NCI-H82 treated with DMSO at 0.1 percent for 48 hours (cell line): Measurements from ENCODE around the gene RTN4RL1.

Experiments used
- DNase-seq: peaks from one replicate; lab custom pipeline; 2025; ENCODE audit not compliant: unreplicated experiment; lab: John Stamatoyannopoulos, UW

The RTN4RL1 gene

DNA sequence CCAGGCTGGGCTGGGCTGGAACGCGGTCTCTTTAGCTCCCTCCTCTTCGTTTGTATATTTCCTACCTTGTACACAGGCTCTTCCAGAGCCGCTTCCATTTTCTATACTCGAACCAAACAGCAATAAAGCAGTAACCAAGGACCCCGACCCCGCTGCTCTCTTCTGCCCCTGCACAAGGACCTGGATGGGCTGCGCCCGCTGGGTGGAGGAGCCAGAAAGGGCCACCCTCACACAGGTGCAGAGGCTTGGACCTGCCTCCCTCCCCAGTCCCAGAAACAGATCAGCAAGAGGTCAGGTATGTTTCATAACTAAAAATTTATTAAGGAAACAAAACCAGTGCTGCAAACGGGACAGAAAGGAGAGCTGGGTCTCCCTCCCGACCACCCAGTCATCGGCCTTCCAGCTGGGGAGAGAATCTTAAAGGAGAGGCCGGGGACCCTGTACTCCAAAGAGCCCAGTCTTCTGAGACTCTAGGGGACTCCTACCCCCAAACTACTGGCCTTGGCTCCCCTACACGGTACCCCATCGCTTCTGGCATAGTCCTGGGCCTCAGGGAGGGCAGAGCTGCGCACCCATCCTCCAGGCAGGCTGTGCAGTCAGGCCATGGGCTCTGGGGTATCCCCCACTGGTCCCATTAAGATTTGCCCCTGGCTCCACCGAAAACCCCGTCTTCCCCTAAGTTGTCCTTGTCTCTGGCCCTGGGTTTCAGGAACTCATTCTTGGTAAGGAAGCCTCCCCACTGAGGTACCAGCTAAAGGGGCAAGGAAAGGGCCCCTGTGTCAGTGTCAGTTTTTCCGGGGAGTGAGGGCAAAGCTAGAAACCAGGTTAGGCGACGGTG is 34.6 kb upstream of the RTN4RL1 start:
- DNase-seq, result no peak

DNA sequence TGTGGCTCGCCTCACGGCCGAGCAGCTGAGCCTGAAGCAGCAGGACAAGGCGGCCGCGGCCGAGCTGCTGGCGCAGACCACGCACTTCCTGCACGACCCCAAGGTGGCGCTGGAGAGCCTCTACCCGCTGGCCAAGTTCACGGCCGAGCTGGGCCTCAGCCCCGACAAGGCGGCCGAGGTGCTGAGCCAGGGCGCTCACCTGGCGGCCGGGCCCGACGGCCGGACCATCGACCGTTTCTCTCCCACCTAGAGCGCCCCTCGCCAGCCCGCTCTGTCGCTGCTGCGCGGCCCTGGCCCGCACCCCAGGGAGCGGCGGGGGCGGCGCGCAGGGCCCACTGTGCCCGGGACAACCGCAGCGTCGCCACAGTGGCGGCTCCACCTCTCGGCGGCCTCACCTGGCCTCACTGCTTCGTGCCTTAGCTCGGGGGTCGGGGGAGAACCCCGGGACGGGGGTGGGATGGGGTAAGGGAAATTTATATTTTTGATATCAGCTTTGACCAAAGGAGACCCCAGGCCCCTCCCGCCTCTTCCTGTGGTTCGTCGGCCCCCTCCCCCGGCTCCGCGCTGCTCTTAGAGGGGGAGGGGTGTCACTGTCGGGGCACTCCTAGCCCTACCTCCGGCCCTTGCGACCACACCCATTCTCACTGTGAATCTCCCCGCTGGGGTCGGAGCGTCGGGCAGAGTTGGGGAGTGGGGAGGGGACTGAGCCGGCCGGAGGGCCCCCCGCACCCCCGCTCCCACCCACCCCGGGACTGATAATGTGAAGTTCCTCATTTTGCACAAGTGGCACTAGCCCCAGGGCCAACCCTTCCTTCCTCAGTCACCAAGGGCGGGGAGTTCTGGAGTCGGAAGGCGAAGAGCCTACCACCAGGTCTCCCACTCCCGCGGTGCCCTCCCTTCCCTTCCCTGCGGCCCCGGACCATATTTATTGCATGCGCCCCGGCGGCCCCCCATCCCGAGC is 33.7 kb upstream of the RTN4RL1 start:
- no peak for DNase-seq

DNA sequence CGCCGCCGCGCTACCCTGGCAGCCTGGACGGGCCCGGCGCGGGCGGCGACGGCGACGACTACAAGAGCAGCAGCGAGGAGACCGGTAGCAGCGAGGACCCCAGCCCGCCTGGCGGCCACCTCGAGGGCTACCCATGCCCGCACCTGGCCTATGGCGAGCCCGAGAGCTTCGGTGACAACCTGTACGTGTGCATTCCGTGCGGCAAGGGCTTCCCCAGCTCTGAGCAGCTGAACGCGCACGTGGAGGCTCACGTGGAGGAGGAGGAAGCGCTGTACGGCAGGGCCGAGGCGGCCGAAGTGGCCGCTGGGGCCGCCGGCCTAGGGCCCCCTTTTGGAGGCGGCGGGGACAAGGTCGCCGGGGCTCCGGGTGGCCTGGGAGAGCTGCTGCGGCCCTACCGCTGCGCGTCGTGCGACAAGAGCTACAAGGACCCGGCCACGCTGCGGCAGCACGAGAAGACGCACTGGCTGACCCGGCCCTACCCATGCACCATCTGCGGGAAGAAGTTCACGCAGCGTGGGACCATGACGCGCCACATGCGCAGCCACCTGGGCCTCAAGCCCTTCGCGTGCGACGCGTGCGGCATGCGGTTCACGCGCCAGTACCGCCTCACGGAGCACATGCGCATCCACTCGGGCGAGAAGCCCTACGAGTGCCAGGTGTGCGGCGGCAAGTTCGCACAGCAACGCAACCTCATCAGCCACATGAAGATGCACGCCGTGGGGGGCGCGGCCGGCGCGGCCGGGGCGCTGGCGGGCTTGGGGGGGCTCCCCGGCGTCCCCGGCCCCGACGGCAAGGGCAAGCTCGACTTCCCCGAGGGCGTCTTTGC is 32.8 kb upstream of the RTN4RL1 start:
- DNase-seq, result no peak

DNA sequence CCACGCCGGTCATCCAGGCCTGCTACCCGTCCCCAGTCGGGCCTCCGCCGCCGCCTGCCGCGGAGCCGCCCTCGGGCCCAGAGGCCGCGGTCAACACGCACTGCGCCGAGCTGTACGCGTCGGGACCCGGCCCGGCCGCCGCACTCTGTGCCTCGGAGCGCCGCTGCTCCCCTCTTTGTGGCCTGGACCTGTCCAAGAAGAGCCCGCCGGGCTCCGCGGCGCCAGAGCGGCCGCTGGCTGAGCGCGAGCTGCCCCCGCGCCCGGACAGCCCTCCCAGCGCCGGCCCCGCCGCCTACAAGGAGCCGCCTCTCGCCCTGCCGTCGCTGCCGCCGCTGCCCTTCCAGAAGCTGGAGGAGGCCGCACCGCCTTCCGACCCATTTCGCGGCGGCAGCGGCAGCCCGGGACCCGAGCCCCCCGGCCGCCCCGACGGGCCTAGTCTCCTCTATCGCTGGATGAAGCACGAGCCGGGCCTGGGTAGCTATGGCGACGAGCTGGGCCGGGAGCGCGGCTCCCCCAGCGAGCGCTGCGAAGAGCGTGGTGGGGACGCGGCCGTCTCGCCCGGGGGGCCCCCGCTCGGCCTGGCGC is 32.1 kb upstream of the RTN4RL1 start:
- no peak for DNase-seq

DNA sequence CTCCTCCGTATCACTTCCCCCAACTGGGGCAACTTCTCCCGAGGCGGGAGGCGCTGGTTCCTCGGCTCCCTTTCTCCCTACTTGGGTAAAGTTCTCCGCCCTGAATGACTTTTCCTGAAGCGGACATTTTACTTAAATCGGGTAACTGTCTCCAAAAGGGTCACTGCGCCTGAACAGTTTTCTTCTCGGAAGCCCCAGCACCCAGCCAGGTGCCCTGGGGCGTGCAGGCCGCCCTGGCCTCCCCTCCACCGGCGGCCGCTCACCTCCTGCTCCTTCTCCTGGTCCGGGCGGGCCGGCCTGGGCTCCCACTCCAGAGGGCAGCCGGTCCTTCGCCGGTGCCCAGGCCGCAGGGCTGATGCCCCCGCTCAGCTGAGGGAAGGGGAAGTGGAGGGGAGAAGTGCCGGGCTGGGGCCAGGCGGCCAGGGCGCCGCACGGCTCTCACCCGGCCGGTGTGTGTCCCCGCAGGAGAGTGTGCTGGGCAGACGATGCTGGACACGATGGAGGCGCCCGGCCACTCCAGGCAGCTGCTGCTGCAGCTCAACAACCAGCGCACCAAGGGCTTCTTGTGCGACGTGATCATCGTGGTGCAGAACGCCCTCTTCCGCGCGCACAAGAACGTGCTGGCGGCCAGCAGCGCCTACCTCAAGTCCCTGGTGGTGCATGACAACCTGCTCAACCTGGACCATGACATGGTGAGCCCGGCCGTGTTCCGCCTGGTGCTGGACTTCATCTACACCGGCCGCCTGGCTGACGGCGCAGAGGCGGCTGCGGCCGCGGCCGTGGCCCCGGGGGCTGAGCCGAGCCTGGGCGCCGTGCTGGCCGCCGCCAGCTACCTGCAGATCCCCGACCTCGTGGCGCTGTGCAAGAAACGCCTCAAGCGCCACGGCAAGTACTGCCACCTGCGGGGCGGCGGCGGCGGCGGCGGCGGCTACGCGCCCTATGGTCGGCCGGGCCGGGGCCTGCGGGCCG is 31.4 kb upstream of the RTN4RL1 start:
- DNase-seq, result no peak

DNA sequence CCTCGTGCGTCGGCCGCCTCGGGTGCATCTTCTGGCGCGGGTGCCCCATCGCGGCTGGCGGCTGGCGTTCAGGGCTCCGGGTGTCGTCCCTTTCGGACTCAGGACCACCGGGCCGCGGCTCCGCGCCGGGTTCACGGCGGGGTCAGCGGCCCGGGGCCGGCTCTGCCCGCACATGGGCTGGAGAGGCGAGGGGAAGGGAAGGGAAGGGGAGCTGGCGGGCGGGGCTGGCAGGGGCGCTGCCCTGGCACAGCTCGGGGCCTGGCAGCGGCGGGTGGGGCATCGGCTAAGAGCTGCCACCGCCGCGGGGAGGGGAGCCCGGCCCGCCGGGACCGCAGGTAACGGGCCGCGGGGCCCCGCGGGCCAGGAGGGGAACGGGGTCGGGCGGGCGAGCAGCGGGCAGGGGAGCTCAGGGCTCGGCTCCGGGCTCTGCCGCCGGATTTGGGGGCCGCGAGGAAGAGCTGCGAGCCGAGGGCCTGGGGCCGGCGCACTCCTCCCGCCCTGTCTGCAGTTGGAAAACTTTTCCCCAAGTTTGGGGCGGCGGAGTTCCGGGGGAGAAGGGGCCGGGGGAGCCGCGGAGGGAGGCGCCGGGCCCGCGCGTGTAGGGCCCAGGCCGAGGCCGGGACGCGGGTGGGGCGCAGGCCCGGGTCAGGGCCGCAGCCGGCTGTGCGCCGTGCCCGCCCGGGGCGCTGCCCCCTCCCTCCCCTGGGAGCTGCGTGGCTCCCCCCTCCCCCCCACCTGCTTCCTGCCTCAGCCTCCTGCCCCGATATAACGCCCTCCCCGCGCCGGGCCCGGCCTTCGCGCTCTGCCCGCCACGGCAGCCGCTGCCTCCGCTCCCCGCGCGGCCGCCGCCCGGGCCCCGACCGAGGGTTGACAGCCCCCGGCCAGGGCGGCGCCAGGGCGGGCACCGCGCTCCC is 30.4 kb upstream of the RTN4RL1 start:
- DNase-seq, result no peak

DNA sequence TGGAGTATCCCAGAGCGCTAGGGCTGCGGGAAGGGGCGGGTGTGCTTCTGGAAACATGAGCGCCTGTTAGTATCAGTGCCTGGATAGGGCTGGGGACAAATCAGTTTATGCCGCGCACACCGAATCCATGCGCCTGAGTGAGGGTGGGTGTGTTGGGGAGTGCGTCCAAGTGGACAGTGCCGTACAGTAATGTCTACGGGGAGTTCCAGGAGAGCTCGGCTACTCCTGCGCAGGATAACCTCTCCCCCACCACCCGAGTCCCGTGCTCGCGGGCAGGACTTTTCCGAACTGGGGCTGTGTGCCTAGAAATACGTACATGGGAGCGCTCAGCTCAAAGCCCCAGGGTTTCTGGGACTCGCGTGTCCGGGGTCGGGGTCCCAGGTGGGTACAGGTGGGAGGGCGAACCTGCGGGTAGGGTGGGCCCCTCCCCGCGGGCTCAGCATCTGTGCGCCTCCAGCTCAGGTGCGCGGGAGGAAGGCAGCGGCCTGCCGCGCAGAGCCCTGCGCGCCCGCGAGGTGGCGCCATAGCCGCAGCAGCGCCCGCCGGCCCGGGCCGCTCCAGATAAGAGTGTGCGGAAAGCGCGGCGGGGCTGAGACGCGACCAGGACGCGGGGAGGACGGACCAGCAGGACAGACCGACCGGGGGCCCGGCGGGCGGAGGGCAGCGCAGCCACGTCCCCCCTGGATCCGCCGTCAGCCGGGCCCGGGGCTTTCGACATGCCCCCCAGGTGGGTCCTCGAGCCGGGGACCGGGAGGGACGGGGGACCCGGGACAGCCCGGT is 29.6 kb upstream of the RTN4RL1 start, which contains the start of gene HIC1:
Gene HIC1, plus strand, starts transcription at position 592 of the 780 bp plus-strand sequence. CDS start 1,588 bp downstream, outside the sequence.
- DNase-seq, result peak; percentile 30

DNA sequence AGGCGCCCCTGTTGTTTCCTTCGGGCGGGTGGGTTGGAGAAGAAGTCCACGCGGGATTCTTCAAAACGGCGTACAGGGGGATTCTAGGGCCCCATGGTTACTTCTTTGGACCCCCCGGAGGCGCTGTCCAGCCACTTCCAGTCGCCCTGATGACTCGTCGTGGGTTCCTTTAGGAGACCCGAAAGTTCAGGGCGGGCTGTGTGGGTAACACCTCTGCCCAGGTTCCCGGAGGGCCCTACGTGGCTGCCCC is 29.1 kb upstream of the RTN4RL1 start:
- no peak for DNase-seq

DNA sequence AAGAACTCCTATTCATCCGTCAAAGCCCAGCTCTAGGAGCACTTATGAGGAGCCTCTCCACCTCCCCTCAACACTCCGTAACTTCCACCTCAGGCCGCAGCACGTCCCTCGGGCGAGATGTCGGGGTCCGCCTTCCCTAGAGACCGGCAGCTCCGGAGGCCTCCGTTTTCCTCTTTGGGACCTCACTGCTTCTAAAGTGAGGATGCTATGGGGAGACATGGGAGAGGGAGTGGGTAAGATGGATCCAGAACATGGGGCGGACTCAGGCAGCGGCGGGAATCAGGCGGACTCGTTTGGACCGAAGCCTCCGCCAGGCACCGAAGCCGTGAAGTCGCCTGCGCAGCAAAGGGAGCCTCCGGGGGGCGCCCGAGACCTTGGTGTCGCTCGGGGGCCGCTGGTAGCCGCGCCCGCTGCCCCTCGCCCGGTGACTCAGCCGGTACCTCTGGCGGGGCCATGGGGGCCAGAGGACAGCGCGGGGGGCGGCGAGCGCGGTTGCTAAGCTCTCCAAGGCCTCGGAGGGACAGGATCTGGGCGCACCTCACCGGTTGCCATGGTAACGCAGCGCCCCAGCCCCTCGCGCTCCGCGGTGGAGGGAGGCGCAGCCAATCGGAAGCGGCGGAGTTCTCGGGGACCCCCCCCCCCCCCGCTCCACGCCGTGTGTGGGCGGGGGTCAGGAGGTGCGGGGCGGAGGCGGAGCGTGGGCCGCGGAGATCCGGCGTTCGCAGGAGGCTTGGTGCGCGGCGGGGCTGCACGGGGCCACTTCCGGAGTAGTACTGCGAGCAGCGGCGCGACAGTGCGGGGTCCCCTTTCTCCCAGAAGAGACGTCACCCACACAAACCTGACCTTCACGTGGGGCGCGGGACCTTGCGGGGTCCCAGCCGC is 28.5 kb upstream of the RTN4RL1 start:
- no peak for DNase-seq

DNA sequence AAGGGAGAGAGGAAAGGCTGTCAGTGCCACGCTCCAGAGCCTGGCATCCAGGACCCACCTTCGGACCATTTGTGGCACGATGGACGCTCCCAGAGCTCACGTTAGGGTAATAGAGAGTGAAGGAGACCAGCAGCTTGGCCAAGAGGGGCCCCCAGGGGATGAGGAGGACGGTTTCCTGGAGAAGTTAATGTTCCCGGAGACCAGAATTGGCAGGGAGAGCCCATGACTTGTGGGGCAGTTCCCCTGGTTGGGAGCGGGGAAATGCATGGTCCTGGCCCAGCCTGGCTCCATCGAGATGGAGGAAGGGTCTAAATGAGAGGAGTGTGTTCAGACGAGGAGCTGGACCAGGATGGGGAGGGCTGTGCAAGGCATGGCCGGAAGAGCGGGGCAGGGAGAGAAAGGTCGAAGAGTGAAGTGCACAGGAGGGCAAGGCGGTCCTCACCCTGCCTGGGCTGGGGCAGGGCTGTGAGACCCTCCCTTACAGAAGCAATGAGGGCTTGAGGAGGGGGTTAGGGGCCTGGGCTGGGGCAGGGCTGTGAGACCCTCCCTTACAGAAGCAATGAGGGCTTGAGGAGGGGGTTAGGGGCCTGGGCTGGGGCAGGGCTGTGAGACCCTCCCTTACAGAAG is 26.9 kb upstream of the RTN4RL1 start:
- DNase-seq, result no peak

DNA sequence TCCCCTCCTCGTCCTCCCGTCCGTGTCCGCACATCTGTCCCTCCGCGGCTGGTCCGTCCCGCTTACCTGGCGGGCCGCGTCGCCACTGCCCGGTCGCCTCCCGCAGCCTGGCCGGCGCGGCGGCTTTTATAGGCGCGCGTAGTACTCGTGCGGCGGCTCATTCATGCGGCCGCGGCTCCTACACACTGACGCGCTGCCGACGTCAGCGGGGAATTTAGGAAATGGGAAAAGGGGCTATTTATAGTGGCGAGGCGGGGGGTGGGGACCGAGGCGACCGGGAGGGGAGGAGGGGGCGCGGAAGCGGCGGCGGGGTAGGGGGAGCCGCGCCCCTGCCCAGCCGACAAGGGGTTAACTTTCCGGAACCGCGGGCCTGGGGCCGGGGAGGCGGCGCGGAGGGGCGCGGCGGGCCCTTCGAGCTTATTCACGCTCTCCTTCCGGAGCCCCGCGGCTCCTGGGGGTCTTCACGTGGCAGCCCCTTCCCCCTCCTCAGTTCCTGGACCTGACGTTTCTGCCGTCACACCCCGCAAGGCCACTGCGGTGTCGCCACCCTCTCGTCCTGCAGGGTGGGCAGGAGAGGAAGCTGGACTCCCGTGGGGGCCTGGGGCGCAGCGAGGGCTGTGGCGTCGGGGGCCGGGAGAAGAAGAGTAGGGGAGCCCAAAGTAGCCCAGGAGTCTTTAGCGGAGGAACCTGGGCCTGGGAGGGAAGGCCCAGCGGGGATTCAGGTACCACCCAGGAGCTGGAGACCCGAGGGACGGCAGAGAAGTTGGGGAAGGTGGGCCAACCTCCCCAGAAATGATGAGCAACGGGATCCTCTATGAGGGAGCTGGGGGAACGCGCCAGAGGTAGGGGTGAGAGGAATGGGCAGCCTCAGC is 26.2 kb upstream of the RTN4RL1 start:
- DNase-seq, result no peak

DNA sequence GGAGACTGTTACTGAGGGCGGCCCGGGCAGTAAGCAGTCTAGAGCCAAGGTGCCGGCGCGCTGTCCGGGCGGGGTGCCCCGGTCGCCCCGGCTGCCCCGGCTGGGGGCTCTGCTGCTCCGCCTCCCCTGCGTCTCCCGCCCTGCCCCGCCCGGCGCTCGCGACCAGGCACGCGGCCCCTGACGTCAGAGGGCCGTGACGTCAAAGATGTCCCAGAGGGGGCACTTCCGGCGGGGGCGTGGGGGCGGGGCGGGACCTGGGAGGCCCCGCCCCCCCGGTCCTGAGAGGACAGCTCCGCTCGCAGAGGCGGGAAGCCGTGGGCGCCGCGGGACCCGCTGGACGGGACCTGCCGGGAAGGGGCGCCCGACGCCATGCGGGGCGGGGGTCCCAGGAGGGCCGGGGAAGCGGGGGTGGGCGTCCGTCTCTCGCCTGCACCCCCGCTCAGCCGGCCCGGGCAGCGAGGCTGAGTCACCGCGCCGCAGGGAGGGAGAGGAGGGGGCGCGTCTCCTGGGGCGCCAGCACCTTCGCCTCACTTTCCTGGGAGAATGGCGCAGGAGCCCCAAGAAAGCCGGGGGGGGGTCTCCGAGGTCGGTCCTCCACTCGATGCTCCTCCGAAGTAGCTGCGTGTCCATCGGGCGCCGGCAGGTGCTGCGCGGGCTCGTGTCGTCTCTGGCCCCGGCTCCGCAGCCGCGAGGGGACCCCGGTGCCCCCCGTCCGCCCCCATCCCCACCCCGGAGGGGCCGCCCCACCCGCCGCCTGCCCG is 25.3 kb upstream of the RTN4RL1 start:
- DNase-seq, result no peak

DNA sequence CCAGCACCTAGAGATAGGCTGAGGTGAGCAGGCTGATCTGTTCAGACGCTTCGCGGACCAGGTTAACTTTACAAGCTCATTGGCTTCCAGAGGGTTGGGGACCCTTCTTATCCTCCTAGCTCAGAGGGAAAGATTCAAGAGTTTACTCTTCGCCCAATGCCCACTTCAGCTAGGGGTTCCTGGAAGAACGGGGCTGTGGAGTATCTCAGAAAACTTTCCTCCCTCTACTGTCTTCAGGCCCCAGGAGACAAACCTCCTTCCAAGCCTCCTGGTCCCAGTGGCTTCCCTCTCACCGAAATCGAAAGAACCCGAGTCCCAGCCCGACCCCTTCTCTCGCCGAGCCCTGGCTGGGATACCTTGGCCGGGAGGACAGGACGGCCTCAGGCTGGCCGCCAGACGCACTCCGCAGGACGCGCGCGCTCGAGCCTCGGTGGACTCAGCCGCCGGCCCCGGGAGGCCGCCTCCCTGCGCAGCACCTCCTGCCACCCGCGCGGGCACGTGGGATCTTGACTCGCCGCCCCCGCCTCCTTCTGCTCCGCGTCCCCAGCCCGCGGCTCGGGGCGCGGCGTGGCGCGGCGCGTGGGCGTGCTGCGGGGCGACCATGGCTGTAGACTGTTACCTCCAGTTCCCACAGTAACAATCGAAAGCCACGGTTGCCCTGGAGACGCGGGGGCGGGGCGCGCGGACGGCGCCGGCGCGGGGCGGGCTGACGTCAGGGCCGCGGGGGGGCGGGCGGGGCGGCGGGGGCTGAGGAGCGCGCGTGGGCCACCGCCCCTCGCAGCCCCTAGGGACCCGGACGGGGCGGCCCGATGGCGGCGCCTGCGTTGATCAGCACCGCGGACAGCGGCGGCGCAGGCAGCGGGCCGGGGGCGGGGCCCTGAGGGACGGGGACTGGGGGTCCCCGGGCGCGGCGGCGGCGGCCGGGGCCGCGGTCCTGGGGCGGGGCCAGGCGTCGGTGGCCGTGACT is 24.5 kb upstream of the RTN4RL1 start:
- peak; percentile 44 for DNase-seq

DNA sequence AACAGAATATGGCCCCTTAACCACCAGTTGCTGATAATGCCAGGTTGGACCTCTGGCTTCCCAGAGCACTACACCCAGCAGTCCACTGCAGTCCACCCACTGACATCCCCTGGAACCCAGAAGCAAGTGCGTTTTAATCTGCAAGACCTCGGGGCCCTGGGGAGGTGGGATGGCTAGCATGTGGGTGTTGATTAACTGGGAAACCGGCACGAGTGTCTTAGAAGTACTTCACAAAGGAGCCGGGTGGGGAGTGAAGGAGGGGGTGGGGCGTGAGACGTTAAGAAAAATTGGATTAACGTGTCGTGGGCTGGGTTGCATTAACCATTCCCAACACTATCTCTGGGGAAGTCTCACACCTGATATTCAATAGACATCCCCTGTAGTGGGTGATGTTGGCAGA is 23.7 kb upstream of the RTN4RL1 start:
- peak; percentile 55 for DNase-seq
